PFSK-1 (cell line): Measurements from ENCODE around the gene IGFBP6.

Experiments used
- FOXP2 ChIP-seq: optimal IDR thresholded peaks from 2 replicates; pipeline ENCODE3; 2011; ENCODE audit warnings: borderline replicate concordance, control low read depth, inconsistent platforms; ENCODE audit not compliant: insufficient read depth; ENCODE audit errors: extremely low read length, extremely low read depth
- POLR2AphosphoS5 ChIP-seq: IDR thresholded peaks from 2 replicates; pipeline ENCODE4 v1.6.1; 2012; ENCODE audit warnings: low read depth, mild to moderate bottlenecking, control low read depth, low read length, moderate library complexity
- SIN3A ChIP-seq: IDR thresholded peaks from 2 replicates; pipeline ENCODE4 v1.6.1; 2012; ENCODE audit warnings: mild to moderate bottlenecking, low read length, moderate library complexity, borderline replicate concordance; ENCODE audit not compliant: insufficient read depth
- TAF1 ChIP-seq: IDR thresholded peaks from 2 replicates; pipeline ENCODE4 v1.6.1; 2012; ENCODE audit warnings: low read length, control low read depth, borderline replicate concordance; ENCODE audit not compliant: insufficient read depth
- TF ChIP-seq, protein P1 (sequence below), 2 experiments: IDR thresholded peaks; 2 replicates each; pipeline versions ENCODE4 v1.6.1 to v1.8.0; 2011 to 2012; ENCODE audit warnings: low read depth in 2 of 2, low read length in 2 of 2, control low read depth in 1 of 2, inconsistent platforms in 1 of 2, mild to moderate bottlenecking in 1 of 2, moderate library complexity in 1 of 2; ENCODE audit not compliant: insufficient read depth in 1 of 2

The IGFBP6 gene

DNA sequence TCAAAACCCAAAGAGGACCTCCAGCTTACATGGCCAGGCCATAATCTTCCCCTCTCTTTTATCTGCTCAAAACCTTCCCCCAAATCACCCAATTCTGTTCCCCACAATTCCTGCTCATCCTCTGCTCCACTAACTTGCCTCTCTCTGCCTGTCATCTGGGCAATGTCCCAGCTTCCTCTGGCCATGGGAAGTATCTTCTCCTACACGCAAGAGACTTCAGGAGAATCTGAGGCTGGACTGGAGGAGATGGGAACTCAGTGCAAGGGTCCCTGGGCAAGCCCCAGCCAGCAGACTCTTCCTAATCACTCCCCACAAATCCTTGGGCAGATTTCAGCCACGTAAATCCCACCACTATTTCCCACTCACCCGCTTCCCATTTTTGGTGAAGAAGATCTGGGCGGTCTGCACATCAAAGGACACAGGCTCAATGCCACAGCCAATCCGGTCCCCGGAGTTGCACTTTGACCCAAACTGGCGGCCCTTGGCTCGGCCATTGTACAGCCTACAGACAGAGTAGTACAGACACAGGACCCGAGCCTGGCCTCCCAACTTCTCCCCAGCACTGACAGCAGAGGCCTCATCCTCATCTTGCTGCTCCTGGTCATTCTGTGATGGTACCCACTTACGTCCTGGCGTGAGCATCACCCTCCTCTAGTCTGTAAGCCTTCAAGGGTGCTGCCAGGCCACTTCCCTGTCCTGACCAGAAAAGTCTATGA is 23.0 kb upstream of the IGFBP6 start:
- no peak for TF ChIP-seq TAF1
- TF ChIP-seq, protein P1, sequence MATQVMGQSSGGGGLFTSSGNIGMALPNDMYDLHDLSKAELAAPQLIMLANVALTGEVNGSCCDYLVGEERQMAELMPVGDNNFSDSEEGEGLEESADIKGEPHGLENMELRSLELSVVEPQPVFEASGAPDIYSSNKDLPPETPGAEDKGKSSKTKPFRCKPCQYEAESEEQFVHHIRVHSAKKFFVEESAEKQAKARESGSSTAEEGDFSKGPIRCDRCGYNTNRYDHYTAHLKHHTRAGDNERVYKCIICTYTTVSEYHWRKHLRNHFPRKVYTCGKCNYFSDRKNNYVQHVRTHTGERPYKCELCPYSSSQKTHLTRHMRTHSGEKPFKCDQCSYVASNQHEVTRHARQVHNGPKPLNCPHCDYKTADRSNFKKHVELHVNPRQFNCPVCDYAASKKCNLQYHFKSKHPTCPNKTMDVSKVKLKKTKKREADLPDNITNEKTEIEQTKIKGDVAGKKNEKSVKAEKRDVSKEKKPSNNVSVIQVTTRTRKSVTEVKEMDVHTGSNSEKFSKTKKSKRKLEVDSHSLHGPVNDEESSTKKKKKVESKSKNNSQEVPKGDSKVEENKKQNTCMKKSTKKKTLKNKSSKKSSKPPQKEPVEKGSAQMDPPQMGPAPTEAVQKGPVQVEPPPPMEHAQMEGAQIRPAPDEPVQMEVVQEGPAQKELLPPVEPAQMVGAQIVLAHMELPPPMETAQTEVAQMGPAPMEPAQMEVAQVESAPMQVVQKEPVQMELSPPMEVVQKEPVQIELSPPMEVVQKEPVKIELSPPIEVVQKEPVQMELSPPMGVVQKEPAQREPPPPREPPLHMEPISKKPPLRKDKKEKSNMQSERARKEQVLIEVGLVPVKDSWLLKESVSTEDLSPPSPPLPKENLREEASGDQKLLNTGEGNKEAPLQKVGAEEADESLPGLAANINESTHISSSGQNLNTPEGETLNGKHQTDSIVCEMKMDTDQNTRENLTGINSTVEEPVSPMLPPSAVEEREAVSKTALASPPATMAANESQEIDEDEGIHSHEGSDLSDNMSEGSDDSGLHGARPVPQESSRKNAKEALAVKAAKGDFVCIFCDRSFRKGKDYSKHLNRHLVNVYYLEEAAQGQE (IDR thresholded peaks at IDR 0.05; ENCODE audit: insufficient read depth in 1 of 2, low read depth in 2 of 2, low read length in 2 of 2), result no peak
- no peak for TF ChIP-seq POLR2AphosphoS5
- no peak for TF ChIP-seq SIN3A
- no peak for TF ChIP-seq FOXP2

DNA sequence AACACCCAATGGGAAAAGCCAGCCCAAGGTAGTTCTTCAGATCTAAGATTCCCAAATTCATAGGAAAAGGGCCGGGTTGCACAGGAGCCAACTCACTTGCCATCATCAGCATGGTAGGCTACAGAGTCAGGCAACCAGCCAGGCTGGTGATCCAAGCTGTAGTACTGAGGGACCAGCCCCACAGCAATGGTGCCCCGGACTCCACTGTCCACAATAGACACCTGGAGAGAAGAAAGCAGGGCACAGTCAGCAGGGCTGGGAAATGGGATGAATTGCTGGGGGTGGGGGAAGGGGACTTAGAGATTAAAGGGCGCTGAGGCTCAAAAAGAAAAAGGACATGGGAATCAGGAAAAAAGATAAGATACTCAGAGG is 22.5 kb upstream of the IGFBP6 start:
- TF ChIP-seq FOXP2 (no peak), POLR2AphosphoS5 (no peak), SIN3A (no peak), TAF1 (no peak)
- TF ChIP-seq, protein P1 (IDR thresholded peaks at IDR 0.05; ENCODE audit: insufficient read depth in 1 of 2, low read depth in 2 of 2, low read length in 2 of 2), result no peak

DNA sequence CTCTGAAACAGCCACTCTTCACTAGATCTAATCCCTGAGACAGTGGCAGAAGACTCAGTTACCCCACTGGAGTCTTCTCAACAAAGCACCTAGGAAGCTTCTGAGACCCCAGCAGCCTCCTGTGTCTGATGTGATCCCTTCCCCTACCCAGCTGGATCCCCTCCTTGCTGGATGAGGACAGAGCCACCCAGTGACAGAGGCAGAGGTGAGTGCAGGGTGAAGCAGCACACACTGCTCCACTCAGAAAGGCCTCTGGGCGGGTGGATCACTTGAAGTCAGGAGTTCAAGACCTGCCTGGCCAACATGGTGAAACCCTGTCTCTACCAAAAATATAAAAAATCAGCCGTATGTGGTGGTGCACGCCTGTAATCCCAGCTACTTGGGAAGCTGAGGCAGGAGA is 21.0 kb upstream of the IGFBP6 start:
- TF ChIP-seq FOXP2 (no peak), SIN3A (no peak), TAF1 (no peak), POLR2AphosphoS5 (no peak)
- TF ChIP-seq, protein P1 (IDR thresholded peaks at IDR 0.05; ENCODE audit: insufficient read depth in 1 of 2, low read depth in 2 of 2, low read length in 2 of 2), result no peak

DNA sequence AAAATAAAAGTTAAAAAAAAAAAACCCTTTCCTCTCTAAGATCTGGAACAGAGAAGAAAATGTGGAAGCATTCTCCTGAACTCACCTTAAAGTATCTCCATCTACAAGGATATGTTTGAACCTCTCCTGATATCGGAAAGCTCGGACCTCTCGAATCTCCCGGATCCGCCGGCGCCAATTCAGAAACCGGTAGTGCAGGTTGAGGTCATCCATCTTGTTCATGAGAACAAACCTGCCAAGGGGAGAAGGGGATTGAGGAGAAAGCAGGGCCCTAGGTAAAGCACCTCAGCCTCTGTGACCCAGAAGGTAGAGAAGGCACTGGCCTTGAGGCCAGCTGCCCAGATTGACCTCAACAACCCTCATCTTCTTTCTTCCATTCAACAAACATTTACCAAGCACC is 20.4 kb upstream of the IGFBP6 start:
- TF ChIP-seq TAF1 (no peak), FOXP2 (no peak), POLR2AphosphoS5 (no peak), SIN3A (no peak)
- TF ChIP-seq, protein P1 (IDR thresholded peaks at IDR 0.05; ENCODE audit: insufficient read depth in 1 of 2, low read depth in 2 of 2, low read length in 2 of 2), result no peak
